ENCODE results near the gene NGEF.
"Not testable (repeated sequence)": the region's sequence is repeated elsewhere in the genome, so short reads cannot be mapped to it uniquely, and the experiment has no call there.

NGEF gene

DNA sequence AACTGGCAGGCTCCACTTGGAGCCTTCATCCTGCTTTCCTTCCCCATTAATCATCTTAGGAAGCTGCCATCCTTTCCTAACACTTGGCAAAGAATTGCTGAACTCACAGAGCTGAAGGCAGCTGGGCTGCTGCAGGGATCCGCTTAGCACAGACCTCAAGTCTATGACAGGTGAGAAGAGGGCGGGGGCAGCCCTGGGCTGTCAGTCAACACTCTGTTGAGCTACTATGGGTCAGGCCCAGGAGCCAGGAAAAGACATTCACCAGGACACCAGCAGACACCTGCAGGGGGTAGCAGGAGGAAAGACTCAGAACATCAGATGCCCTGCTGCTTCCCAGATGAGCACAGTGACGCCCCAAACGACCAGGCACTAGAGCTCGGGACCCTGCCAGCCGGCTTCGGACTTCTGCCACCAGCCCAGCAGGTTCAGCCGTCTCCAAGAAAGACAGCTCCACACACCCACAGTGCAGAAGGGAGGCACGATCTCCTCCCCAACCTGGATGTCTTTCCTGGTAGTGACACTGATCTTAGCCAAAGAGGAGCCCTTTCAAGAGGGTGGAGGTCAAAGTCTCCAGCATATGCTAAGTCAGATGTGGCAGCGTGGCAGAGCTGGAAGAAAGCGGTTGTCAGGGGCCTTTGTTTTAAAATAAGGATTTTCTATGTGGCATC, 87.8 kb downstream of the NGEF start:
- no peak for DNase-seq

DNA sequence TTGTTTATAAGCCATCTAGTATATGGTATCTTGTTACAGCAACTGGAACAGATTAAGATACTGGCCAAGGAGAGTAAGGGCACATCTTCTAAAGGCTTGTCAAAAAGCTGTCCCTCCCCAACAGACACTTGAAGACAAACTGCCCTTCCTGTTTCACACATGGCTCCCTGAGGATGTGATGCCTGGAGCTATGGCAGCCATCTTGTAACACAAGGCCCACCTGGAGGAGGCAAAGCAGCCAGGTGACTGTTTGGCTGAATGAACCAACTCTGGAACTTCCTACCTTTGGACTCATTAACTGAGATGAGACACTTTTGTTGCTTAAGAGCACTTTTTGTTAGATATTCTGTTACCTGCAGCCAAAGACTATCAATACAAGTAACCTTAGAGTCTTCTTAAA, 88.6 kb downstream of the NGEF start:
- no peak for DNase-seq

DNA sequence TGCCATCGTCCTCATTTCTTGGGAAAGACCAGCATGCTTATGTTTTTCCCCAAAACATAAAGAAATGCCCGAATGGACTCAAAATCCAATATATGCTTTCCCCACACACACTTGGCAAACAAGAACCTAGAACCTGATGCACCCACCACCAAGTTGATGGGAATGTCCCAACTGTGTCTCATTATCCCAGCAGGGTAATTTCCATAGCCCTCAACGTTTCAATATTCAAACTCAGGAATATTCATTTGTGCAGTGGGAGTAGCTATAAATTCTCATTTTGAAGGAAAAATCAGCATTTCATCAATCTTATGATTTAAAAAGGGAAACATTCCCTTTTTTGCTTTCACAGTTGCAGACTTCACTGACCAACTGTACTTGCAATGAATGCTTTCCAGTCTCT, 92.3 kb downstream of the NGEF start:
- DNase-seq: no peak

DNA sequence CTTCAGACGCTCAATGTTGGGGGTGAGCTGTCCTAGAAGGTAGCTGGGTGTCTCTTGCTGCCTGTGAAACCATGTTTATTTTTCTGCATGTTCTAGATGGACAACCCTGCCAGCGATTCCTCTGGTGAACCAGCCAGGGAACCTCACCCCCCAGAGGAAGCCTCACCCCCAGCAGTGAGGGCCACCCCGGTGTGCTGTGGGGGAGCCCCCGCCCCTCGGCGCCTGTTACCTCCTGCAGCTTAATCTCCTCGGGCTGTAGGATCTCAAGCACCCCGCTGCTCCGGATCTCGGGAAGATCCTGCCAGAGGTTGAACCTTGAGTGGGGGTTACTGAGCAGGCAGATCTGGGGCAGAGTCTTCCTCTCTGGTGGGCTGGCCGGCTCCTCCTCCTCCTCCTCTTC, 93.0 kb downstream of the NGEF start:
- no peak for DNase-seq

DNA sequence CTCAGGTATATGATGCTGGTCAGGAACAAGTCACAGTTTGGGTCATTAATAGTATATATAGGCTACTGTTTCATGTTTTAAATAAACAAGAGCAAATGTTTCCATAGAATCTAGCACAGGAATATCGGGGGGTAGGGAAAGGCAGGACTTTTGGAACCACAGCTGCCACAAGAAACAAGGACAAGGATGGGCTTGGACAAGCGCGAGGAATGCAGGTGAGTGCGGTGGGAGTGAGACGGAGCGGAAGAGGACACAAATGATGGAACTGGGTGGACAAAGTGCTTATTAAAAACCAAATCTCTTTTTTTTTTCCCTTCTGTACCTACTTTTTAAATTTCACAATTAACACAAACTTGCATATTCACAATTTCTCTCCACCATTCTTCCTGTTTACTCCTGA, 93.9 kb downstream of the NGEF start:
- DNase-seq: no peak

DNA sequence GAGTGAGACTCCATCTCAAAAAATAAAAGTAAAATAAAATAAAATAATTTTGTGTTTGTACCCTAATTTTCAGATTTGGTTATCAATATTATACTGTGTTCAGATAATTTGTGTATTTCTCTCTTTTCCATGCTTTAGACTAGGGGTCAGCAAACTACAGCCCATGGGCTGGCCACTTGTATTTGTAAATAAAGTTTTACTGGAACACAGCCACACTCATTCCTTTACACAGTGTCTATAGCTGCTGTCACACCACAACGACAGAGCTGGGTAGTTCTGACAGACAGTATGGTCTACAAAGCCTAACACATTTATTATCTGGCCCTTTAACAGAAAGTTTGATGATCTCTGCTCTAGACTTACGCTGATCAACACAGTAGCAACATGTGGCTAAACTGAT, 99.2 kb downstream of the NGEF start:
- DNase-seq: no peak

DNA sequence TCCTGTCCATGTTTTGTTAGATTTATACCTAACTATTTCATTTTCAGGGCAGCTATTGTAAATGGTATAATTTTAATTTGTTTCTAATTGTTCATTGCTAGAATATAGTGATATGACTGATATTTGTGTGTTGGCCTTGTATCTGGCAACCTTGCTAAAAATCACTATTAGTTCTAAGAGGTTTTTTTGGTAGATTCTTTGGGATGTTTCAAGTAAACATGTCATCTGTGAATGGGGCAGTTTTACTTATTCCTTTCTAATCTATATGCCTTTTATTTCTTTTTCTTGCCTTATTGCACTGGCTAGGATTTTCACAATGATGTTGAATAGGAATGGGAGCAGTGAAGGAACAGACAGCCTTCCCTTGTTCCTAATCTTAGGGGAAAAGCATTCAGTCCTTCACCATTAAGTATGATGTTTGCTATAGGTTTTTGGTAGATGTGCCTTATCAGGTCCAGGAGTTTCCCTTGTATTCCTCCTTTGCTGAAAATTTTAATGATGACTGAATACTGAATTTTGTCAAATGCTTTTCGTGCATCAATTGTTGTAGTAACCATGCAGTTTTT, 101.3 kb downstream of the NGEF start:
- no peak for DNase-seq

DNA sequence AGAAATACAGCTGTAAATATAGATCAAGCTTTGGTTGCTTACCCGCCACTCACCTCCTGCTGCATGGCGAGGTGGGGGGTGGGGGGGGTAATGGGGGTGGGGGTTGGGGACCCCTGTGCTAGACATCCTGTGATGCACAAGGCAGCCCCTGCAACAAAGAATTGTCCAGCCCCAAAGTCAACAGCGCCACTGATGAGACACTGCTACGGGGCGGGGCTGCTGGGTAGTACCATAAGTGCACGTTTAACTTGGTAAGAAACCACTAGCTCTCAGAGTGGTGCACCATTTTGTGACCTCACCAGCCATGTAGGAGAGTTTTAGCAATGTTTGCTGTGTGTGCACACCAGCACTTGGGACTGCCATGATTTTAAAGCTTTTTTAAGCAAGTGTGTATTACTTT, 102.7 kb downstream of the NGEF start:
- DNase-seq: no peak

DNA sequence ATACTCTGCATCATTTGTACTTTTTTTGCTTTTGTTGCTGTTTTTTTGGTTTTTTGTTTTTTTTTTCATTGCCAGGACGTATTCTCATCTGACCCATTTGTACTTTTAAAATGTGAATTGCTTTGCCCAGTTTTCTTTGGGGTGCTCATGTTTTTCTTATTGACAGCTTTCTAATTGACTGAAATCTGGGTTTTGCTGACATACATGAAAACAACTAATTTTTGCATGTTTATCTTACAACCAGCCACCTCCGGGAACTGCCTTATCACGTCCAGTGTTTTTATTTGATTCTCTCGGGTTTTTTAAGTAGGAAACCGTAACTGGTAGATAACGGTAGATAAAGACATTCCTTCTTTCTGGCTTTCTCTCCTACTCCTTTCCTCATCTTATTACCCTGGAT, 104.4 kb downstream of the NGEF start:
- no peak for DNase-seq

DNA sequence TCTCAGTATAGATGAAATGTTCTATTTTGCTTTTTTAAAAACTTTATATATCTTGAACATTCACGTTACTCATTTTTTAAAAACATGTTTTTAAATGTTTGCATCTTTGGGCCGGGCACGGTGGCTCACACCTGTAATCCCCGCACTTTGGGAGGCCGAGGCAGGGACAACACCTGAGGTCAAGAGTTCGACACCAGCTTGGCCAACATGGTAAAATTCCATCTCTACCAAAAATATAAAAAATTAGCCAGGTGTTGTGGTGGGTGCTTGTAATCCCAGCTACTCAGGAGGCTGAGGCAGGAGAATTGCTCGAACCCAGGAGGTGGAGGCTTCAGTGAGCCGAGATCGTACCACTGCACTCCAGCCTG, 105.4 kb downstream of the NGEF start:
- not testable (repeated sequence) for DNase-seq

DNA sequence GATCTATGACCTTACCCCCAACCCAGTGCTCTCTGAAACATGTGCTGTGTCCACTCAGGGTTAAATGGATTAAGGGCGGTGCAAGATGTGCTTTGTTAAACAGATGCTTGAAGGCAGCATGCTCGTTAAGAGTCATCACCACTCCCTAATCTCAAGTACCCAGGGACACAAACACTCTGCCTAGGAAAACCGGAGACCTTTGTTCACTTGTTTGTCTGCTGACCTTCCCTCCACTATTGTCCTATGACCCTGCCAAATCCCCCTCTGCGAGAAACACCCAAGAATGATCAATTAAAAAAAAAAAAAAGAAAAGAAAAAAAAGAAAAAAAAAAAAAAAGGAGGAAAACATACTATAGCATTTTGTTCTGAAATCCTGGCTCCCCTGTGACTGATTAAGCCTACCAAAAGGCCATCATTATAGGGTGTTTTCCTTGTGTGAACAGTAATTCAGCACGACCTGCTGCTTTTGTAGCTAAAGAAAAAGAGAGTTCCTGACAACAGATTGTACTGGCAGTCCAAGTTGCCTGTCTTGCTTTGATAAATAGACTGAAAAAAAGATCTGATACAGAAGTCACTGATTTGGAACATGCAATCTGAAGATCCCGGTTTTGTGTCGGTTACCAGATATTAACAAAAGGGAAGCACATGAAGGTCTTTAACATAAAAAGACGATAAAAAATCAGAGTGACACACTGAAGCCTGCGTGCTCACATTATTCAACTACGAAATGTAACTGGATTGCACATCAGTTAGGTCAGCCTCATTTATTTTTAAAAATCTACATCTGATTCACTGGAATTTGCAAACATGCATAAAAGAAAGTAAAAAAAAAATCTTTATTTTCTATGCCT, 106.0 kb downstream of the NGEF start:
- DNase-seq: not testable (repeated sequence)

DNA sequence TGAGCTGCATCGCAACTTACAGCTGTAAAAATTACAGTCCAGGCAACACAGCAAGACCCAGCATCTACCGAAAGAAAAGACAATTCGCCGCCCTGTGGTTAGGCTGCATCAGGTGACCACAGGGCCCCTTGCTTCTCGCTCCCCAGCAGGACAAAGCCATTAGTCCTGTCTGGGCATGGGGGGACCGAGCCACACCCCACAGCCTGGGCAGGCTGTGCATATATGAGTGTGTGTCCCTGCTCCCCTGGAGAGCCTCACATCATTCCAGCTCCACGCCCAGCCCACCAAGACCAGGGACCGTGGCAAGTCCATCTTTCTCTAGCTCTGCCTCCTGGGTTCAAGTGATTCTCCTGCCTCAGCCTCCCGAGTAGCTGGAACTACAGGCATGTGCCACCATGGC, 109.1 kb downstream of the NGEF start:
- DNase-seq: no peak

DNA sequence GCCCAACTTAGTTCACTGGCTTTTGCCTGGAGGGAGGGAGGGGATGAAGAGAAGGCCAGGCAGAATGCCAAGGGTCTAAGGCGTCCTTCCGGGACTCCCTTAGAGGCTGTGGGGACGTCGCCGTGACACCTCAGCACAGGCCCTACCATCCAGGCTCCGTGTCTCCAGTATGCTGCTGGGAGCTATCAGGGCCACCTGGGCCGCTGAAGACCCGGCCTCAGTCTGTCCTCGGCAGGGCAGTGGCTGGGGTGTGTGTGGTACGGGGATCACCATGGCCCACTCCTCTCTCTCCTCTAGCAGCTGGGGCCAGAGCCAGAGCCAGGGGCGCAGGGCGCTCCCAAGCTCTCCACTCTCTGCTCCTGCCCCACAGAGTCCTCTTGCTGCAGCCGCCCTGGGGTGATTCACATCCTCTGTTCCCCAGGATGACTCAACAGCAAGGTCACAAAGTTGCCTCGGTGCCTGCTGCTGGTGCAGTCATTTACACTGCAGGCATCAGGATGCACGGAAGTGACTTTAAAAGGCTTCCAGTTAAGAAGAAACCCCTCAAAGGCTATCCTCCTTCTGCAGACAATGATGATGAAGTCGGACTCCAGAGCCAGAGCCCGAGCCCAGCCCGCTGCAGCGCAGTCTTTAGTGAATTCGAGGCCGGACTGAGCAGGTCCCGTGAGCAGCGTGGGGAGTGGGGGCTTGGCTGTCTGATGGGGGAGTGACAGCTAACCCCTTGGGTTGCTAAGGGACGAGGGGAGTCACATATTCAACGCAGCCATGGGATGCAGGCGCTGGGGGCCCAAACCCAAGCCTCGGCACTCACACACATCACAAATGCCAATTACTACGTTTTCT, 111.1 kb downstream of the NGEF start:
- DNase-seq: no peak

DNA sequence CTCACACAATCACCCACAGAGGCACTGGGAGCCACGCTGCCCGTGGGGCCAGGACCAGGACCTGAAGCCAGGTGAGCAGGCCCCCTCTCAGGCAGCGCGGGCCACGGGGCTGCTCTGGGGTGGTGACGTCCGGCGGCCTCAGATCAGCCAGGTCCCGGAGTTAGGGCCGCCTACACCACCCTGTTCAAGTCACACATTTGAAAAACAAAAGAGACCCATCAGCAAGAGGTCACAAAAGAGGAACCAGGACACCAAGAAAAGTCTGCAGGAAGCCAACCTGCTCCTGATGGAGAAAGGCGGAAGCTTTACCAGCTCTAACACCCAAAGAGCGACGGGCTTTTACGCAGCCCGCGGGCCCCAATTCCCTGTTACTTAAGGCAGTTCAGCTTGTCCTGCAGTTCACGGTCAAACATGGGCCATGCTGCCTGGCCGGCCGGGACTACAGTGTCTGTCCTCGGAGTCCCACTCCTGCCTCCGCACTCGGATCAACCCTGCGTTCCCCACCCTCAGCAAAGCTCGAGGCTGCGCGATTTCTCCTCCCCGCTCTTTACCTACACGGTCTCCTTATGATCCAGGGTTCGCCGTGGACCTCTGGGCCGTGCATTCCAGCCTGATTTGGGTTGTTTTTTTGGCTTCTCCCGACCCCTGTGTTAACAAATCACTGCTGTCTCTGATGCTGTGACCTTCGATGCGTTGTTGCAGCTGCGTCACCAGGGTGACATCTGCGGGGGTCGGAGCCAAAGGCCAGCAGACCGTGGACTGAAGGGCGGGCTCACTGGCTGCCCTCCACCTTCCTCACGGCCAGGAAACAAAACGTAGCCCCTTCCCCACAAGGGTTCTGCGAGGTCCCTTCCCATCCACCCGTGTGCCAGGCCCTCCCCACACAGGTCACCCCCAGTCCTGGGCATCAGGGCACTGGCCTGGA, 112.0 kb downstream of the NGEF start:
- DNase-seq: no peak

DNA sequence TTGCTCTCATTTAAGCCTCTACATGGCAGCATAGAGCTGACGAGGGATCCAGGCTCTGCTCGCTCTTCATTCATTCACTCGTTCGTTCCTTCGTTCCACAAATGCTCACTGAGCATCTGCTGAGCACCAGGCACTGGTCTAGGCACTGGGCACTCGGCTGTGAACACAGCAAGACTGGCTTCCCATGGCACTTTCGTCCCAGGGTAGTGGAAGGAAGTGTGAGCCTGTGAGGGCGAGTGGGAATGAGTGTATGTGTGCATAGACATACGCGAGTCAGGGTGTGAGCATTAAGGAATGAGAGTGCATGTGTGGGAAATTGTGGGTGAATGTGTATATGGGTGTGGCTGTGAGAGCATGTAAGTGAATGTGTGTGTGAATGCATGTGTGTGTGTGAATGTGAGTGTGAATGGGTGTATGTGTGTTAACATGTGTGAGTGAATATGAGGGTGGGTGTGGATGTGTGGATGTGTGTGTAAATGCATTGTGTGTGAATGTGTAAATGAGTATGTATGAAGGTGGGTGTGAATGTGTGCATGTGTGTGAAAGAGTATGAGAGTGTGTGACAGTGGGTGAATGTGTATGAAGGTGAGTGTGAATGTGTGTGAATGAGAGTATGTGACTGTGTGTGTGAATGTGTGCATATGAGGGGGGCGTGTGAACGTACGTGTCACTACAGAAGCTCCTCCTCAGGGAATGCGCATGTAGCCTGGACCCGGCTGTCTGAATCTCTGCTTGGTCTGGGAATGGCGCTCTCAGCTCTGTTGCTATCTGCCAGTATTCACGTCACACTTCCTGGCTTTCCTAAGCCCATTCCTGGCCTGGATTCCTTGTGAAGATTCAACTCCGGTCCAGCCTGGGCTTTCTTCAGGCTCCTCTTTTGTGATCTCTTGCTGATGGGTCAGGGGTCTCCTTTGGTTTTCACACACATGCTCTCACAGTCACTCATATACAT, 114.2 kb downstream of the NGEF start:
- no peak for DNase-seq

DNA sequence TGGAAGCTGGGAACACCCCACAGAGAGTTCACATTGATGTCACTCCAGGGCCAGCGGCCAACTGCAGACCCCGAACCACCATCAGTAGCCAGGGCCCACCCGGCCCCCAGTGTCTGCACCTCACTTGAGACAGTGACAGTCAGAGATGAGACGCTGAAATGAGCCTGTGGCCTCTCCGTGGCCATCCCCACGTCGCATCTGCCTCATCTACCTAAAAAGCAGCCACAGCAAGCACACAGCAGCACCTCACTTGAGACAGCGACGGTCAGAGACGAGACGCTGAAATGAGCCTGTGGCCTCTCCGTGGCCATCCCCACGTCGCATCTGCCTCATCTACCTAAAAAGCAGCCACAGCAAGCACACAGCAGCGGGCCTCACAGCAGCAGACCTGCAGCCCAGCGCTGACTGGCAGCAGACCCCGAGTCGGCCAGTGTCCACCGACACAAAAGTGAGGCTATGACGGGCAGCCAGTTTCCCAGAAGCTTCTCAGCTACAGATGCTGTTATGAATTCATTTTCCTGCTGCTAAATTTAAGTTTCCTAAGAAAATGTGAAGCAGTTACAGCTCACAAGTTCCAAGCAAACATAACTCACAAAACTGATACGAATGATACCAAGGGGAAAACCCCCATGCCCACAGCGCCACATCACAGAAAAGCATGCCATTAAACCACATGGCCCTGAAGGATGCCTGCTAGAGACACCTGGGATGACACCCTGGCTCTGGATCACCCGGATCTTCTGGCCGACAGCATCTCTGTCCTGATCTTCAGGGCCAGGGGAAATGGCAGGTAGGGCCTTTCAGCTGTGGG, 115.3 kb downstream of the NGEF start:
- peak; percentile 71 for DNase-seq

DNA sequence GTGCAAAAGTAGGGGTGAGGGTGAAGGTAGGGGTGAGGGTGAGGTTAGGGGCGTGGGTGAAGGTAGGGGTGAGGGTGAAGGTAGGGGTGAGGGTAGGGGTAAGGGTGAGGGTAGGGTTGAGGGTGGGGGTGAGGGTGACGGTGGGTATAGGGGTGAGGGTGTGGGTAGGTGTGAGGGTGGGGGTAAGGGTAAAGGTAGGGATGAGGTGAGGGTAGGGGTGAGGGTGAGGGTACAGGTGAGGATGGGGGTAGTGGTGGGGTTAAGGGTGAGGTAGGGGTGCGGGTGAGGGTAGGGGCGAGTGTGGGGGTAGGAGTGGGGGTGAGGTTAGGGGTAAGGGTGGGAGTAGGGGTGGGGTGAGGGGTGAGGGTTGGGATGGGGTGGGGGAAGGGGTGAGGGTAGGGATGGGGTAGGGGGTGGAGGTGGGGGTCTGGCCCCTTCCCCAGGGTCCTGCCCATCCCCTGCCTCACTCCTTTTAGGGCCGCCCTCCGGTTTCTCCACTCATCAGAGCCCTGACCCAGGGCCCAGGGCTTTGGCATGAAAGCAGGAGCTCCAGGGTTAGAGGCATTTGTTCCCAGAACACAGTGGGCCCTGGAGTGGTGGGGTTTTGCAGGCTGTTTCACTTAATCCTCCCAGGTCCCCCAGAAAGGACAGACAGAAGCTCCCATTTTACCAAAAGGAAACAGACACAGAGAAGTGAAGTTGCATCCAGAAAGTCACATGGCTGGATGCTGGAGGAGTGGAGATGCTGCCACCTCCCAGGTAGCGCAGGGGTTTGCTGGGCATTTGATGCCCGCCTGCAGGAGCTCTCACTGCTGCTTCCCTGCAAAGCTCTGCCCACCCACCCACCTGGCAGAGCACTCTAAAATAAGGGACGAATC, 116.1 kb downstream of the NGEF start:
- no peak for DNase-seq

DNA sequence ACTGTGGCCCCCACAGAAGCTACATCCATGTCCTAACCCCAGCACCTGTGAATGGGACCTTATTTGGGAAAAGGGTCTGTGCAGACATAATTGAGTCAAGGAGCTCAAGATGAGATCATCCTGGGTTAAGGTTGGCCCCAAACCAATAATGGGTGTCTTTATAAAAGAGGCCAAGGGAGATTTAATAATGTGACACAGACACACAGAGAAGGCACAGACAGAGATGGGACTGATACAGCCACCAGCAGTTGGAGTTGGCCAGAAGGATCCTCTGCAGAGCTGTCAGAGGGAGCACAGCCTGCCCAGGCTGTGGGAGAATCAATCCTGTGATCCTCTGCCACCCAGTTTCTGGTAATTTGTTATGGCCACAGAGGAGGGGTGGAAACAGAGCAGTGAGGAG, 116.9 kb downstream of the NGEF start:
- no peak for DNase-seq

DNA sequence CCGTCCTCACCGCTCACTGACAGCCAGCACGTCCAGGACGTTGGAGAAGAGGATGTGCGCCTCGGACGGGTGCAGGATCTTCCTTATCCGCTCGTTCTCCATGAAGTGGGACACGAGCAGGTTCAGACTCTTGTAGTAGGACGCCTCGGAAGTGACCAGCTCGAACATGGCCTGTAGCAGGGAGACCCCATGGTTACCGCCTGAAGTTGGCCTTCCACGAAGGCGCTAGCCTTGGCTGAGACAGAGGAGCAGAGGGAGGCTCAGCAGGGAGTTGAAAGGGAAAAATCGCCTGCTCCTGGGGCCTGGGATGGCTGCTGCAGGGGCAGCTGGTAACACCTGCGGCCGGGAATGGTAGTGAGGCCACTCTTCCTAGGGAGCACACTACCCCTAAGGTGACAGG, 118.3 kb downstream of the NGEF start:
- no peak for DNase-seq
